PC-9 (cell line): ENCODE data around the gene RNASET2.
"Not testable (repeated sequence)": the region's sequence is repeated elsewhere in the genome, so short reads cannot be mapped to it uniquely, and the experiment has no call there.

Experiments used
- EZH2 ChIP-seq: fragments of 200-600 bp; sonication (generic); IDR thresholded peaks from 2 replicates; pipeline ENCODE4 v1.8.0; 2017; ENCODE audit warnings: antibody characterized with exemption, low read depth
- TF ChIP-seq, protein P1 (sequence below): fragments of 200-600 bp; sonication (generic); conservative IDR thresholded peaks from 2 replicates; pipeline ENCODE4 v1.6.1; 2017; ENCODE audit warnings: mixed run types, antibody characterized with exemption, mild to moderate bottlenecking, moderate library complexity

DNA sequence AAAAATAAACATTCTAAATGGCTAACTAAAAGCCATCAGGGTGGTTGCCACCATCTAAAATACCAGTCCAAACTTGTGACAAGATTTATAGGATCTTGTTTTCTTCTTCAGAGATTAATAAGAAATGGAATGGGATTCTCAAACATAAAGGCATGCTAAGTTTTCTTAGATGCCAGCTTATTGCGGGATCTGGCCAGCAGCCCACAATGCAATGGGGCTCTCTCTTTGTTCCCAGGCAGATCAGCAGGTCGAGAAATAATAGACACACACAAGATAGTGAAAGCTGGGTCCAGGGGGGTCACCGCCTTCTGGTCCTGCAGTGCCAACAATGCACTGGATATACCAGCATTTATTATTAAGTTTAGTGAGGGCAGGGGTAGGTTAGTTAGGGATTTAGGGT is 41.4 kb downstream of the RNASET2 start:
- TF ChIP-seq, protein P1, sequence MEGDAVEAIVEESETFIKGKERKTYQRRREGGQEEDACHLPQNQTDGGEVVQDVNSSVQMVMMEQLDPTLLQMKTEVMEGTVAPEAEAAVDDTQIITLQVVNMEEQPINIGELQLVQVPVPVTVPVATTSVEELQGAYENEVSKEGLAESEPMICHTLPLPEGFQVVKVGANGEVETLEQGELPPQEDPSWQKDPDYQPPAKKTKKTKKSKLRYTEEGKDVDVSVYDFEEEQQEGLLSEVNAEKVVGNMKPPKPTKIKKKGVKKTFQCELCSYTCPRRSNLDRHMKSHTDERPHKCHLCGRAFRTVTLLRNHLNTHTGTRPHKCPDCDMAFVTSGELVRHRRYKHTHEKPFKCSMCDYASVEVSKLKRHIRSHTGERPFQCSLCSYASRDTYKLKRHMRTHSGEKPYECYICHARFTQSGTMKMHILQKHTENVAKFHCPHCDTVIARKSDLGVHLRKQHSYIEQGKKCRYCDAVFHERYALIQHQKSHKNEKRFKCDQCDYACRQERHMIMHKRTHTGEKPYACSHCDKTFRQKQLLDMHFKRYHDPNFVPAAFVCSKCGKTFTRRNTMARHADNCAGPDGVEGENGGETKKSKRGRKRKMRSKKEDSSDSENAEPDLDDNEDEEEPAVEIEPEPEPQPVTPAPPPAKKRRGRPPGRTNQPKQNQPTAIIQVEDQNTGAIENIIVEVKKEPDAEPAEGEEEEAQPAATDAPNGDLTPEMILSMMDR = not testable (repeated sequence)
- TF ChIP-seq EZH2 = not testable (repeated sequence)
